HG03354 (cell line): ENCODE results near the gene UNC5B.

ENCODE experiments used
- ATAC-seq: cut with Tn5 transposase; IDR thresholded peaks from one replicate; pipeline ENCODE4 v1.9.1; 2021; ENCODE audit warnings: mild to moderate bottlenecking; ENCODE audit not compliant: unreplicated experiment, poor library complexity, severe bottlenecking

The UNC5B gene

DNA sequence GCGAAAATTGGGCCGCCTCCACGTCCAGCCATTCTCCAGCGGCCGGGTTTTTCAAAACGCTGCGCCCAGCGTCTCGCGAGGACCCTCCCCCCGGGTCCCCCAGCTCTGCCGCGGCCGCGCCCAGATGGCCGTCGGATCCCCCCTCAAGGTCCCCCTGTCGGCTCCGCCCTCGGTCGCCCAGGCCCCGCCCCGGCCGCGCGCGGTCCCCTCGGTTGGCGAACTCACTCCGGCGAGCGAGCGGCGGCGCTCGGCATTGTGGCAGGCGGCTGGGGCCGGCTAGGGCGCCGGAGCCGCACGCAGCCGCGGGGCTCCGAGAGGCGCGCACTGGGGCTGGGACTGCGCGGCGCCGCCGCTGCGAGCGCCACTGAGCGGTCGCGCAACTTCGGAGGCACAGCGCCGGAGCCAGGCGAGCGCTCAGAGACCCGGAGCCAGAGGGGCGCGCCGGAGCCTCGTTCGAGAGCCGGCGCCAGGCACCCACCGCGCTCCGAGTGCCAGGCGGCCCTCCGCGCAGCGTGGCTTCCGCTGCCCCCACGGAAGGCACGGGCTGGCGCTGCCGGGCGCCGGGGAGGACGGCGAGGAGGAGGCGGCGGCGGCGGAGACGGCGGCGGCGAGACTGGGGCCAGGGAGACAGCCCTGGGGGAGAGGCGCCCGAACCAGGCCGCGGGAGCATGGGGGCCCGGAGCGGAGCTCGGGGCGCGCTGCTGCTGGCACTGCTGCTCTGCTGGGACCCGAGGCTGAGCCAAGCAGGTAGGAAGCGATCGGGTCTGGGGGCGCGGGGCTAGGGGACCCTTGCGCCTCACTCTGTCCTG is at the start of gene UNC5B:
Gene UNC5B, plus strand, starts transcription at position 253 of the 809 bp plus-strand sequence. Its CDS starts 416 bp downstream, at position 669.
- no peak for ATAC-seq

DNA sequence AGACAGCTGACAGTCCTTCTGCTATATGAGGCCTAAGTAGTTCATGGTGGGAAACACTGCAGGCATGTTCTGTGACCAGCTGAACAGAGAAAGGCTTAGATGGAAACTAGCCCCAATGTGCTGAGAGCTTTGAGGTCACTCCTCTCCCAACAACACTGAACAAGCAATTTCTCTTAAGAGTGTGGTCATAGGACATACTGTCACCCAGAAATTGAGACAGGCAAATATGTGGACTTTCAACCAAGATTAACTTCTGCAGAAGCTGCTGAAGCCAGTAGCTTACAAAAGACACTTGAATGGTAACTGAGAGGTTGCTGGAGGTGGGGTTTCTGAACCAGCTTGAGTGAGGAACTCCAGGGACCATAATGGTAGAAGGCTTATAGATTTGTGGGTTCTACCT is 38.9 kb upstream of the UNC5B start:
- no peak for ATAC-seq

DNA sequence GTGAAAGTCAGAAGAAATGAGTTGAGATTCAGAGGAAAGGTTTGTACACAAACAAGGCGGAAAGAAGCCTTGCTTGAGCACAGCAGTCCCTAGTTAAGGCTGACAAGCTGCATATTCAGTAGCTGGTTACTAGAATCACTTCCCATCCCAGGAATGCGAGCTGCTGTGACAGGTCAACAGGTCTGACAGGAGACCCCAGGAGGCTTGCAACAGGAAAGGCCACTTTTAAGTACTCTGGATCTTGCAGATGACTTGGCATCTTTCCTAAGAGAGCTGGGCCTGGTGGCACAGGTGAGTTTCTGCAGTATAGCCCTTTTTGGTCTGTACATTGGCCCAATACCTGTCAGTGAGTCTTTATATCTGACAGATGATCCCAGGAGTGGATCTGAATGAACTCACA is 35.7 kb upstream of the UNC5B start:
- ATAC-seq = no peak

DNA sequence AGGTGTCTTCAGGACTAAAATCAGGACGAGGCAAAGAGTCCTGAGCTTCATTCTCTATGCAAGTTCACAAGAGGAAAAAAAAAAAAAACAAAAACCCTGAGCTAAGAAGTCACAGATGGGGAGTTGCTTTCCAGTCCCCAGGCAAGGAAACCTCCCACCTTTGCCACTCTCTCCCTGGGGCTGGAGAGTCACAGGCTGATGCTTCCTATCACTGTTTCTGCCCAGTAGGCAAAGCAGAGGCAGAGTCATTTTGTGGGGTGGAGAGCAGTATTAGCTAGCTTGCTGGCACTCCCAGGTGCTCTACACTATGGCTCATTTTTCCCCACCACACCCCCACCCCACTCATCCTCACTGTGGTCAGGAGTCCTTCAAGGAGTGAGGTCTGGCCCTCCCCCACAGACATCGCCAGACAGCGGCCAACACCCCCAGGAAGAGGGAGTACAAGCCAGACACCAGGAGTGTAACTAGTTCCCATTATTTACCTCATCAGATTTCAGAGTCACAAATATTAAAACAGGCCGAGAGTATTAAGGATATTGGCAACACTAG is 34.6 kb upstream of the UNC5B start:
- ATAC-seq = no peak

DNA sequence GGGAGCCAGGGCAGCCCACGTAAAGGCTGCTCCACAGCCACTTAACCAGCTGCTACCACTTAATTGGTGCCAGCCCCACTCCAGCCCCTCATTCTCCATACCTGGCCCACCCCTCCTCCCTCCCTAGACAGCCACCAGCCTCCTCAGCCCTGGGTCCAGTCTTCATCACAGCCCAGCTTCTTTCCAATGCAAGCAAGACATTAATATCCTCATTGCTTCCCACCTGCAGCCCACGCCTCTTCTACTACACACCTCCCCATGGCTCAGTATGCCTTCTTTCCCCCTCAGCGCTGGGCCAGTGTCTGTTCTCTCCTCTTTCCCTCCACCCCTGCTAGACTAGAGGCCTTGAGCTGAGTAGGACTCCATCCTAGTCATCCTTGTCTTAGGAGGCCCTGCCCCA is 33.5 kb upstream of the UNC5B start:
- no peak for ATAC-seq

DNA sequence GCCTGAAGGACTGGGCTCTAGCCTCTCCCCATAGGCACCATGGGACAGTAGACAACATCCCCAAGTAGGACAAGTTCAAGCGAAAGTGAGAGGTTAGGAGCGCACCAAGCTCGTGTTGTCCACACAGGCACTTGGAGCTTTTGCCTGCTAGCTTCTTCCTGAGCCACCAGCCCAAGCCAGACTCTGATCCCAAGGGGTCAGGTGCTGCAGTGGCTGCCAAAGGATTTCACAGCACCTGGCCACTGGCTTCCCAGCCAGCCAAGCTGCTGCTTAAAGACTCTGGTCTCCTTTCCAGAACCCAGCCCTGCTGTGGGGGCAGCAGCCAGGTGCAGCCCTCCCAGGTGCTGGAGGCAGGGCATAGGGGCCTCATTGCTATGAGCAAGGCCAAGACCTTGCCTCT is 33.0 kb upstream of the UNC5B start:
- no peak for ATAC-seq

DNA sequence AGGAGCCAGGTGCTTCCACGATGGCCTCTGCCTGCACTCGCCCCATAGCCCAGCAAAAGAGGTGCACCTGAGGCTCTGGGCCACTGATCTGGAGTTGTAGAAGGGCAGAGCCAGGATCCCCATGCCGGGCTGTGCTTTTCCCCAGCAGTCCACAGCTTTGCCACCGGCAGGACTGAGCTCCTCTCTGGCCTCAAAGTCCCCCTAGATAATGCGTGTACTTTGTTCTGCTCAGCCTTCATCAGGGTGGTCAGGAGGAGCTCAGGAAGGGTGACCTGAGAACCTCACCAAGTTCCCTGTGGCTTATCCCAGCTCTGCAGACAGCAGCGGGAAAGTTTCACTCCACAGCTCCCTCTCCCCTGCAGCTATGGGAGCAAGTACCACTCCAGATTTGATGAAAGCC is 27.9 kb upstream of the UNC5B start:
- no peak for ATAC-seq

DNA sequence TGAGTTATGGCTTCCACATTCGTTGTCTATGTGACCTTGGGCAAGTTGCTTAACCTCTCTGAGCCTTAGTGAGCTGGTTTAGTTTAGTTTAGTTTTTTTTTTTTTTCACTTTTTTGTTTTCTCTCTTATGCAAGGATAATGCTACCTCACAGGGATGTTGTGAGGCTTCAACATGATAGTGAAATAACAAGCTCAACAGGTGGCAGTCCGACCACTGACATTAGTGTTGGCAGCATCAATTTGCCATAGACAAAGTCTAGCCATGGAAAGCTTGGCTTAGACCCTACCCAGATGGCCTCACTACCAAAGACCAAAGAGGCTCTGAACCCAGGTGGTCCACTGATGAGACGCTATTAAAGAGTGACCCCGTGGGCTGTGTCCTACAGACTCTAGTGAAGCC is 27.2 kb upstream of the UNC5B start:
- no peak for ATAC-seq

DNA sequence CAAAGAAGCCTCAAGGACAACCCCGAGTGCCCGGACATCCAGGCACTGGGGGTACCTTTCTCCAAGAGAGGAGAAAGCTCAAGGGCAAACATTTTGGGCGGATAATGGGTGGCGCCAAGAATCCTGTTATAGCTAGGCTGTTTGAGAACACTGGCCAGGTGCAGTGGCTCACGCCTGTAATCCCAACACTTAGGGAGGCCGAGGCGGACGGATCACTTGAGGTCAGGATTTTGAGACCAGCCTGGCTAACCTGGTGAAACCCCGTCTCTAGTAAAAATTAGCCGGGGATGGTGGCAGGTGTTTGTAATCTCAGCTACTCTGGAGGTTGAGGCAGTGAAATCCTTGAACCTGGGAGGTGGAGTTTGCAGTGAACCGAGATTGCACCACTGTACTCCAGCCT is 25.2 kb upstream of the UNC5B start:
- ATAC-seq = no peak

DNA sequence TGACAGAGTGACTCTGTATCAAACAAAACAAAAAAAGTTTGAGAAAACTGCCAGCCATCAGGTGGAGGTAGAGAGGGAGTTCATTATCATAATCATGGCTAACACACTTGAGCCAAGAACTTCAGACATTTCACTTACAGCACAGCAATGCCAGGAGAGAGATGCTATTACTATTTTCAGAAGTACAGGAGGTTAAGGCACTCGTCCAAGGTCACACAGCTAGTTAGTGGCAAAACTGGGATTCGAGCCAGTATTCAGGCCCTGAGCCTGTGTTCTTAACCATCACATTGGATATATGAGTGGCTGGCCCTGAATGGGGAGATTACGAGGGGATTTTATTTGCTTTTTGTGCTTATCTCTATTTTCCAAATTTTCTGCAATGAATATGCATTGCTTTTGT is 24.8 kb upstream of the UNC5B start:
- ATAC-seq = no peak

DNA sequence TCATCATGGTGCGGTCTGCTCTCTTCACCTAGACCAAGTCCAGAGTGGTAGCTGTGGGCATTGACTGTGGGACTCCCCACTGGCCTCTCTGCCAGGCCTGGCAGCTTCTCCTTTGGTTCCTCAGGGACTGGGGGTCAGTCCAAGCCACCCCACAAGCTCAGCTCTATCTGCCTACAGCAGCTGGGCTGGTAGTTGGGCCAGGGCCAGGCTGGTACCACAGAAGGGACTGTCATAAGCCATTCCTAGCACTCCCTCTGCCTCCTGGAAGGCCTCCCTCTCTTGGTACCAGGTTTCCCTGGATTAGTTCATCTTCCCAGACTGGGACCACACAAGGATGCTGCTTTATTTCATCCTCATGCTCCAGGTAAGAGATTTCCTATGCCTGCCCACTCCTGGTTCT is 24.2 kb upstream of the UNC5B start:
- ATAC-seq = no peak

DNA sequence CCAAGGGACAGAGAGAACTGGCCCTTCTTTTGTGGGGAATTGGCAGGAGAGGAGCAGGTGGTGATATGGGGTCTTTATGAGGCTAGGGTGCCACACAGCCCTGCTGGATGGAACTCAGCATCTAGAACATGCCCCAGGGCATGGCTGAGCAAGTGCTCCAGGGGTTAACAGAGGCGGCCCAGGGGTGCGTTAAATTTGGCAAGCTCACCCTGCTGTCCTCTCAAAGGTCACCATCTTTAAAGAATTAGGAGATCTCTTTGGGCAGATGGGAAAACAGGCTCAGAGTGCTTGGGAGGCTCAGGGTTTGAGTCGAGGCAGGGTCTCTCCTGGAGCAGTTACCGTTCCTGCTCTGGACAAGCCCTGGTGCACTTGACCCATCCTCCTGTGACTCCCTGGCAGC is 21.4 kb upstream of the UNC5B start:
- no peak for ATAC-seq

DNA sequence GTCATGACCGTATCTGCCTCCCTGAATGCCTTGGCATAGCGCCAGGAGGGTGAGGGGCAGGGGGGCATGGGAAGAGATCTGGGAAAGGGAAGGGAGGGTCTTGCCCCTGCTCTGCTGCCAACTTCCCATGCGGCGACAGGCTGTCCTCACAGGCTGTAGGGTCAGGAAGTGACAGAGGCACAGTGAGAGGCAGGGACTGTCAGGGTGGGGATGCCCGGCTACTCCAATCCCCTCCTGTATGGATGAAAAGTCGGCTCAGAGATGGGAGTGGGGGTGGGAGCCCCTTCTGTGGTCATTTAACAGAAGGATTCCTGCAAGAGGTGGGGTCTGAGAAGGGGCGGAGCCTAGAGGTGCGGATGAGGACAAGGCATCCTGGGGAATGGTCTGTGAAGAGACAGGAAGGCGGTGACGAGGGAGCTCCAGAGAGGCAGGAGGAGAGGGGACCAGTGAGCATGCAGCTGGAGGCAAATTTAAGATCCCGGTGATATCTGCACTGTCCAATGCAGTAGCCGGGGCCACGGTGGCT is 20.8 kb upstream of the UNC5B start:
- no peak for ATAC-seq

DNA sequence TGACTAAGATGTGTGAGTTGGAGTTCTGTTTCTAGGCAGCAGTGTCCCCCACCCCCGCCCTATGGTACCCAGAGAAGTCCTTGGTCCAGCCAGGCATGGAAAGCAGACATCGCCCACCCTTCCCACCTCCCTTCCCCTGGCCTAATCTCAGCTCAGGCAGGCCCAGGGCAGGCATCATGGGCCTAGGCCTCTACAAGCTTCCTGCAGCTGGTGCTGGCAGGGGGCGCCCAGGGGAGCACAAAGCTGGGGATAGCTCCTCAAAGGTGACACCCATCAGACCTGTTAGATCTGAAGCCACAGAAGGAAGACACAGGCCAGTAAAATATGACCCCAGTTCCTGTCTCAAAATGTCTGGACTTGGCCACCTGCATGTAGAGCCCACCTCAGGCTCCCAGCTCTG is 18.9 kb upstream of the UNC5B start:
- ATAC-seq = no peak

DNA sequence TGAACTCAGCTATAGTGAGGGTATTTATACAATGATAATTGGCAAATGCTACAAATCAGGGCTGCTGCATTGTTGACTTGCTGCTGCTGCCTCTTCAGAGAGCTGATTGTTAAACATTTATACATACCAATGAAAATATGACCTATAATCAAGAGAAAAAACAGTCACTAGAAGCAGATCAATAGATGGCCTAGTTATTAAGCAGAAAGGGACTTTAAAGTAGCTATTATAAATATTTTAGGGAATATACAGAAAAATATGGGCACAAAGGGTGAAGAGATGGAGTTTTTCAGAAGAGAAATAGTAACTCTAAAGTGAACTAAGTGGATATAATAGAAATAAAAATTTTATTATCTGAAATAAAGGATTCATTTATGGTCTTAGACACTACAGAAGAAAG is 14.4 kb upstream of the UNC5B start:
- no peak for ATAC-seq

DNA sequence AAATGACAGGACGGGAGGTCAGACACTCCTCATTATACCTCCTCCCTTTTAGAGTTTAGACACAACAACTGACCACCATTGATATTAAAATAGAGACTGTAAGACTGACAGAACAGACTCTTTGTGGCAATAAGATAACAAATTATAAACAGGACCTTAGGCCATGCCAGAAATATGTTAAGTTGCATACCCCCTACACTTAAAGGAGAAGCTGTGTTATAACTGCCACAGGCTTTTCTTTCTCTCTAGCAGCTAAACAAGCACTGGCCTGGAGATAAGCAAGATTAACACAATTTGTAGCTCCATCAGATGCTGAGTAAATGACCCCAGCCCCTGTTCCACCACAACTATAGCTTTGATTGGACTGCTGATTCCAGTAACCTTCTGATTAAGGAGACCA is 10.5 kb upstream of the UNC5B start:
- ATAC-seq = no peak

DNA sequence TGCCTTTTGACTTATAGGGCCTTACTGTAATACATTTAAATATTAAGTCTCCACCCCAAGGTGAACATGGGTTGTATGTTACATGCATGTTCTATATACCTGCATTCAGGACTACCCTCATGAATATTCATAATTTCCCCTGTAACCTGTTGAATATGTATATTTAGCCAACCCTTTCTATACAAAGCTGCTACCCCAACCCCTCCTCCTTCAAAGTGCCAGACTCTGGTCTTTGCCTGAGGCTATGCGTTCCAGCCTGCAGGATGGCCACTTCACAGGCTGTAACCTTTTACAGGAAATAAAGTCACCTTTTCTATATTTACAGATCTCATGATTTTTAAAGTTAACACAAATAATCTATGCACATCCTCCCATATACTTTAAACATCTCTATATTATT is 10.1 kb upstream of the UNC5B start:
- no peak for ATAC-seq

DNA sequence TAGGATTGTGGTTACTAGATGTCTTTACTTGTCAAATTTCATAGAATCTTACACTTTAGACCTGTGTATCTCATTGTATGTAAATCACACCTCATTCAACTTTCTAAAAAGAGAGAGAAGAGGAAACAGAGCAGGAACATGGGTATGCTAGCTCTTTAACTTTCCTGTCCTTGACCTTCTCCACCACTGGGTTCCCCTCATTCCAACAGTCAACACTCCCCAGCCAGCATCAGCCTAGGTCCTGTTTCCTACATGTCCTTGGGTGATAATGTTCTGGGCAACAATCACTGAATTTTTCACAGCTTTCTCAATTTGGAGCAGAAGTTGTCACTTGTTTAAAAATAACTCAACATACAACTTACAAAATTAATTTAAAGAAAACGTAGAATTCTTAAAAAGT is 9.2 kb upstream of the UNC5B start:
- ATAC-seq = no peak

DNA sequence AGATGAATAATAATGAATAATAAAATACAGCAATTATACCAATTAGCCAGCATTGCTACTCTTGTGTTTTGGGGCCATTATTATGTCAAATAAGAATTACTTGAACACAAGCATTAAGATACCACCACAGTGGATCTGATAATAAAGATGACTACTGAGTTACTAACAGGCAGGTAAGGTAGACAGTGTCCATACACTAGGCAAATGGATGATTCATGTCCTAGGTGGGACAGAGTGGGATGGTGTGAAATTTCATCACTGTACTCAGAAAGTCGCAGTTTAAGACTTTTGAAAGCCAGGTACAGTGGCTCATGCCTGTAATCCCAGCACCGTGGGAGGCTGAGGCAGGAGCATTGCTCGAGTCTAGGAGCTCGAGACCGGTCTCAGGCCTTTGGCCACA is 8.7 kb upstream of the UNC5B start:
- ATAC-seq = no peak

DNA sequence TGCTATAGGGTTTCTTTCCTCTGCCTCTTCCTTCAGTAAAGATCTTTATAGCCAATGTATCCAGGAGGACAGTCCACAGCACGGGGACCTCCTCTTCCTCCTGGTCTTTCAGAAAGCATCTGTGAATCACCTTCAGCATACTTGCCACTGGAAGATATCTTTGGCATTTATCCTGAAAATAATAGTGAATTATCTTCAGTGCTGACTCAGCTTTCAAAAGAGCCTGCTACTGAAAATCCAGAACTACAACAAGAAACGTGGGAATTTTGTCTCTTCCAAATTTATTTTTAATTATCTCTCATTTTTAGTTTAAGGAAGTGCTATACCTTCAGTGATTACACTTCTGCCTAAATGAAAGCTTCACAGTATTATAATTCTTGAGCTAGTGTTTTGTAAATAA is 7.6 kb upstream of the UNC5B start:
- ATAC-seq = no peak

DNA sequence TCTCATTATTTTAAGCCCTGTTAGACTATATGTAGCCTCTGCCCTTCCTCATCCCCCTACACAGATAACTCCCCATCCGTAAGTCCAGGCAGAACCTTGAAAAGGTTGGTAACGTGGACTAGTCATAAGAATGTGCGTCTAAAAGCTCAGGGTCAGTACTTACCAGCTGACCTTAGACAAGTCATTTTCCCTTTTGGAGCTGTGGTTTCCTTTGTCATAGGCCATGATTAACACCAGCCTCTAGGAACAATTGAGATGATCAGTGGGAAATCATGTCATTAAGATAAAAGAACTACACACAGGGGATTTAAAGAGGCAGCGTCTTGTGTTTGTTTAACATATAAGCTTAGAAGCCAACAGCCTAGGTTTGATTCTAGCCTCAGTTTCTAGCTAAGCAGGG is 6.9 kb upstream of the UNC5B start:
- ATAC-seq = no peak

DNA sequence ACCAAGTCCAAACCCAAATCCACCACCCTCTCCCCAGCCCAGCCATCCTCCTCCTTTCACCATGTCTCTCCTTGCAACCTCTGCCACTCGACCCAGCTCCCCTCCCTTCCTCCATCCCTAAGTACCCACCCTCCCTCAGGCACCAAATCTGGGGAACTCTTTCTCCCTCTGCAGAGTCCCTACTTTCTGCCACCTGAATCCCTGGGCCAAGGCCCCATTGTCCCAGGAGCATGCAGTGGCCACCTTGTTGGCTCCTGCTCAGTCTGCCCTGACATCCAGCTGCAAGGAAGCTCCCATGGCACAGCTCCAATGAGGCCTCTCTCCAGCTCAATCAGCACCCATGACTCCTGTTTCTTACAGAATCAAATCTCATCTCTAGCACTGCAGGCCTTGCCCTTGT is 5.5 kb upstream of the UNC5B start:
- no peak for ATAC-seq
